Ovary (tissue), 9 donors: ENCODE results near the gene KSR1. TPM values are rescaled to one million over a fixed set of nuclear protein-coding genes. Genes with fewer than 3 reads are reported as not detected.
A peak's percentile ranks its signal among the peaks of the same experiment; 100 is the strongest.

Experiments used
- DNase-seq, 5 donors: peaks; one replicate each; pipeline ENCODE4 v3.0.0-alpha.2; 2019 to 2020
- H3K27ac ChIP-seq, 2 donors: fragments of 200-600 bp; one replicate each; pipeline versions ENCODE4 v1.5.1 to v1.8.0; 2019 to 2022
- H3K27me3 ChIP-seq: fragments of 200-600 bp; one replicate; pipeline ENCODE4 v1.8.0; 2022
- H3K36me3 ChIP-seq: fragments of 200-600 bp; sonication (generic); one replicate; pipeline ENCODE4 v1.5.1; 2019
- H3K4me1 ChIP-seq: one replicate; pipeline ENCODE4 v1.8.1; 2013; ENCODE audit warnings: mild to moderate bottlenecking, moderate library complexity; ENCODE audit not compliant: insufficient read depth
- H3K4me3 ChIP-seq: fragments of 200-600 bp; sonication (generic); one replicate; pipeline ENCODE4 v1.5.1; 2017
- H3K9me3 ChIP-seq, 2 donors: fragments of 200-600 bp in 1 of 2; sonication (generic) in 1 of 2; one replicate each; pipeline versions ENCODE4 v1.5.1 to v1.8.1; 2013 to 2019; ENCODE audit warnings: mild to moderate bottlenecking in 1 of 2, moderate library complexity in 1 of 2
- EP300 ChIP-seq: sonication (generic); formaldehyde crosslinking; IDR thresholded peaks from one replicate; pipeline ENCODE4 v1.6.1; 2017; ENCODE audit warnings: antibody characterized with exemption
- POLR2A ChIP-seq: fragments of 450-650 bp; IDR thresholded peaks from one replicate; pipeline ENCODE4 v1.6.1; 2017; ENCODE audit warnings: antibody characterized with exemption, mild to moderate bottlenecking, moderate library complexity
- WGBS, 3 donors: extraction: QIAGEN DNeasy Blood & Tissue Kit in 1 of 3; methylation state at CpG; one replicate each; pipeline versions ENCODE4 v1.1.5 to v1.1.7; 2013 to 2017; 5-methylcytosine and 5-hydroxymethylcytosine counted together
- intact Hi-C, 4 donors: fragments of 100-400 bp; cut with DNase I; formaldehyde crosslinking; loops; one replicate each; pipeline versions ENCODE4 v1.11.0 to v1.15.1; 2022 to 2023
- polyA plus RNA-seq, 2 donors: library from polyadenylated mRNA; stranded (reverse); fragments of 200-250 nt in 1 of 2; fragments of 350-450 nt in 1 of 2; fragmentation: Illumina TruSeq in 1 of 2; extraction: RNeasy Lipid Tissue Mini Kit (QIAGEN cat#74804) in 1 of 2; gene quantifications; one replicate each; pipeline ENCODE4 v1.2.3, GENCODE V29; 2013 to 2014
- total RNA-seq, 7 donors: library from RNA; depleted of rRNA in 2 of 7; stranded (reverse); fragments of >200 nt in 2 of 7; fragmentation: NEBNext Ultra II Directional in 3 of 7; extraction: Animal tissue kit (Norgen Biotek cat#: 25700) in 3 of 7; gene quantifications; one replicate each; pipeline versions ENCODE4 v1.1.0 to v1.2.4, GENCODE V29; 2016 to 2023
- TF ChIP-seq, protein P1 (sequence below), 3 donors: fragments of 450-650 bp in 2 of 3; fragments of 200-600 bp in 1 of 3; IDR thresholded peaks; one replicate each; pipeline versions ENCODE4 v1.5.1 to v1.8.0; 2016 to 2022; ENCODE audit warnings: antibody characterized with exemption in 3 of 3, mild to moderate bottlenecking in 1 of 3
- donor health status: DM: no; HTN: no; CAD: no; lungs with moderate emphysema.
- donor health status: DM: no; HTN: no; CAD: no.
- donor health status: Bipolar disorder and iron deficiency.
- donor health status: DM: yes; HTN: yes; CAD: no.
- donor health status: DM: no; HTN: no; CAD: no.
- donor health status: DM: yes; HTN: yes; CAD: no.

Gene KSR1
- total and polyA plus RNA-seq, 9 donors = 27.7 to 84.8 (median 39.5) TPM

DNA sequence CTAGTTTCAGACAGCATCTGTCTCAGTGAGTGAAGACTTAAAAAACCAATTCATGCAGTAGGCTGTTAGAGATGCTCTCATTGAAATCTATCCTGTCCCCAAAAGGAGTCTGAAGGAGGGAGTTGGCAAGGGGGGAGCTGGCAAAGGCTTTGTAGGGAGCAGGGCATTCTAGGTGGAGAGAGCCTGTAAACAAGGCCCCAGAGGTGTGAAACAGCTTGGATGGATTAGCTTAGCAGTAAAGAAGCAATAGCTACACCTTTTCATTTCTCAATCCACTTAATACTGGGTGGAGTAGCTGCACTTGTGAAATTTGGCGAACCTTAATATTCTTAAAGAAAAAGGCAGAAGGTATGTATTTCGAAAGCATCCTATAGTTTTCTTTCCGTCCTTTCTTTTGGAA, 61.8 kb downstream of the KSR1 start:
- Histone ChIP-seq H3K4me1 (peaks cover 7% of the 10 kb centered on the region), H3K36me3 (no peaks in the 10 kb centered on the region), H3K27me3 (no peaks in the 10 kb centered on the region), H3K9me3 (no peaks in the 10 kb centered on the region), H3K27ac (no peak overlapping the region), H3K4me3 (no peak overlapping the region)
- intact Hi-C loops = no loop called here
- WGBS, 3 donors = 97 to 99% (median 97%) methylated on average over 3 of the region's 3 CpGs
- TF ChIP-seq, protein P1, sequence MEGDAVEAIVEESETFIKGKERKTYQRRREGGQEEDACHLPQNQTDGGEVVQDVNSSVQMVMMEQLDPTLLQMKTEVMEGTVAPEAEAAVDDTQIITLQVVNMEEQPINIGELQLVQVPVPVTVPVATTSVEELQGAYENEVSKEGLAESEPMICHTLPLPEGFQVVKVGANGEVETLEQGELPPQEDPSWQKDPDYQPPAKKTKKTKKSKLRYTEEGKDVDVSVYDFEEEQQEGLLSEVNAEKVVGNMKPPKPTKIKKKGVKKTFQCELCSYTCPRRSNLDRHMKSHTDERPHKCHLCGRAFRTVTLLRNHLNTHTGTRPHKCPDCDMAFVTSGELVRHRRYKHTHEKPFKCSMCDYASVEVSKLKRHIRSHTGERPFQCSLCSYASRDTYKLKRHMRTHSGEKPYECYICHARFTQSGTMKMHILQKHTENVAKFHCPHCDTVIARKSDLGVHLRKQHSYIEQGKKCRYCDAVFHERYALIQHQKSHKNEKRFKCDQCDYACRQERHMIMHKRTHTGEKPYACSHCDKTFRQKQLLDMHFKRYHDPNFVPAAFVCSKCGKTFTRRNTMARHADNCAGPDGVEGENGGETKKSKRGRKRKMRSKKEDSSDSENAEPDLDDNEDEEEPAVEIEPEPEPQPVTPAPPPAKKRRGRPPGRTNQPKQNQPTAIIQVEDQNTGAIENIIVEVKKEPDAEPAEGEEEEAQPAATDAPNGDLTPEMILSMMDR (IDR thresholded peaks at IDR 0.05) = no peak
- TF ChIP-seq EP300 (no peak), POLR2A (no peak)
- peak in 1 of 5 donors; percentile 1 for DNase-seq

DNA sequence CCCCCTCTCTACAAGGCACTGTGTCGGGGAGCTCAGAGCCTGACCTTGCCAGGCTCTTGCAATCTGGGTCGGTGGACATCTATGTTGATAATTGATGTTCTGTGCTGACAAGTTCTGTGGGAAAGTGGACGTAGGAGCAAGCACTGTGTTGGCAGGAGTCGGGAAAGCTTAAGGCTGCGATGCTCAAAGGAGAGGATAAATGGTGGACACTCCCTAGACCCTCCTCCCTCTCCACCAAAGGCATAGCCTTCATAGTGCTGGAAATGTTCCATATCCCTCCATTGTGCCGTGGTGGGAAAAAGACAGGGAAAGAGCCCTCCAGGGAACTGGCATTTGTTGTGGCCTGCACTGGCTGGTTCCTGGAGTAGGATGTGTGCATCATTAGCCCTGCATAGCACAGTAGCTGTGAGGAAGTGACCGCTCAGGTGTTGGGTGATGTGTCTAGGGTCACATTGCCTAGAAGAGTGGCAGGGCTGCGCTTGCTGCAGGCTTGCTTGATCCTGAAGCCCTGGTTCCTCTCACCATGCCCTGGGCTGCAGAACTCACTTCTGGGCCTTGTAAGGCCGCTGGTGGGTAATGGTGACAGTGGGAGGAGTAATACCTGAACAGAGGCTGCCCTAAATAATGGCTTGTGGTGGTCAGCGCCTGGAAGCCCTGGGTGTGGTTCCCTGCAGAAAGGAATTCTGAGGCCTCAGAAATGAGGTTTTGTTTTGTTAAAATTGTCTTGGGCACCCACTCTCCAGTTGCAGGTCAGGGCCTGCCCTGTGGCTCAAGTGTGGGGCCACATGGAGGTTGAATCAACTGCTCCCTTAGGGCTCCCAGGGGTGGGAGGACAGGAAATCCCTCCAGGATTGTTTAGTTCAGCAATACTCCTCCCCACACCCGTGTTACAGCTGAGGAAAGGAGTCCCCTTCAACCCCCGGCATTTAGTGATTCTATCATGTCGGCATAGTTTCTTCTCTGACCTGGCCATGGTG, 62.6 kb downstream of the KSR1 start:
- peaks cover 5% of the 10 kb centered on the region for H3K4me1 ChIP-seq
- WGBS, 3 donors = 78 to 85% (median 78%) methylated on average over 13 of the region's 13 CpGs
- no peak overlapping the region for H3K4me3 ChIP-seq
- H3K9me3 ChIP-seq = no peaks in the 10 kb centered on the region
- no peaks in the 10 kb centered on the region for H3K36me3 ChIP-seq
- no peaks in the 10 kb centered on the region for H3K27me3 ChIP-seq
- TF ChIP-seq, protein P1 (IDR thresholded peaks at IDR 0.05) = no peak
- TF ChIP-seq EP300 = no peak
- TF ChIP-seq POLR2A = no peak
- DNase-seq = peak in 1 of 5 donors; percentile 0
- H3K27ac ChIP-seq = no peak overlapping the region
- intact Hi-C loops = no loop called here

DNA sequence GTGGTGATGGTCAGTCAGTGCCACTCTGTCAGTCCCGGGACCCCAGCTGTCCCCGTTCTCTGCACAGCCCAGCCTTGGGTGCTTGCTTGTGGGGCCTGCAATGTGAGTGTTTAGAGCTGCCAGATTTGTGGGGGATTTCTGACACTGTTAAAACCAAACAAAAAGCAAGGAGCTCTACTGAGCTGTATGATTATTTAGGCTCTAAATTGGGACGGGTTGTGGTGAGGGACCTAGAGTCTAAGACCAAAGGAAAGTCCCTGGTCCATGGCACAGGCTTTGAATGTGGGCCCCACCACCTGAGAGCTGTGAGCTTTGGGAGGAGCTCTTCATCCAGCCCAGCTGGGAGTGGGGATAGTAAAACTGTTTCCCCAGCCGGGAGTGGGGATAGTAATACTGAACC, 63.3 kb downstream of the KSR1 start:
- Histone ChIP-seq H3K9me3 (no peaks in the 10 kb centered on the region), H3K27ac (no peak overlapping the region), H3K4me1 (peaks cover 5% of the 10 kb centered on the region), H3K4me3 (no peak overlapping the region), H3K36me3 (no peaks in the 10 kb centered on the region), H3K27me3 (no peaks in the 10 kb centered on the region)
- no peak for DNase-seq
- intact Hi-C loops = no loop called here
- WGBS, 3 donors = 63 to 73% (median 66%) methylated on average over 4 of the region's 4 CpGs
- TF ChIP-seq POLR2A = no peak
- TF ChIP-seq, protein P1 (IDR thresholded peaks at IDR 0.05) = no peak
- TF ChIP-seq EP300 = no peak

DNA sequence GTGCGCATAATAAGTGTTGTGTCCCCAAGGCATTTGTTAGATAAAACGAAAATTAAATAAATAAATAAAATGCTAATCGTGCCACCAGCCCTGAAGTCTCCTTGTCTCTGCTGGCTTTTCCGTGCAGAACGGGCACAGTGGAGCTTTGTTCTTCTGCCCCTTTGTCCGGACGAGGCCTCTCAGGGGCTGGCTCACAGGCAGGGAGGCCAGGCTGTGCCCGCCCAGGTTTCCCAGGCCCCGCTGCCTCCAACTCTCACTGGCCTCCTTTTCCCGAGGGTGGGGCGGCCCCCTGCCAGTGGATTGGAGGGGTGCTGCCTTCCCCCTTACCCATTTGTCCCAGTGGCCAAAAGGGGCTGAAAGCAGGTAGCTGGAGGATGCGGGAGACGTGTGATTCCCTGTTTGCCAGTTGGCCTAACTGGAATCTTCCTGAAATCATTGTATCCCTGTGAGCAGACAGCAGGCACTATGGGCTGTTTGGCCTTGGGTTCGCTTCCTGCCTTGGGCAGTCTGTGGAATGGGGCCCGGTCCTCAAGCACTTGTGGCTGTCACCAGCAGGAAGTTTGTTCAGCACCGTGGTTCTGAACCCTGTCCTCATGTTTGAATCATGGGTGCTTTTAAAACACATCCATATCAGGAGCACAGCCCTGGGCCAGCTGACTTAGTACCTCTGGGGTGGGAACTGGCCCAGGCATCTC, 64.4 kb downstream of the KSR1 start:
- H3K9me3 ChIP-seq = no peaks in the 10 kb centered on the region
- DNase-seq = no peak
- no peaks in the 10 kb centered on the region for H3K36me3 ChIP-seq
- H3K4me1 ChIP-seq = peaks cover 8% of the 10 kb centered on the region
- no peak for TF ChIP-seq POLR2A
- TF ChIP-seq EP300 = no peak
- TF ChIP-seq, protein P1 (IDR thresholded peaks at IDR 0.05) = no peak
- no peaks in the 10 kb centered on the region for H3K27me3 ChIP-seq
- H3K4me3 ChIP-seq = no peak overlapping the region
- intact Hi-C loops = no loop called here
- no peak overlapping the region for H3K27ac ChIP-seq
- 88 to 93% (median 90%) methylated on average over 16 of the region's 16 CpGs for WGBS, 3 donors
